Testis (tissue), 2 donors: ENCODE results near the gene SLC7A9.

Experiments used
- CTCF ChIP-seq, 3 experiments: fragments of 450-650 bp in 2 of 3; fragments of 200-600 bp in 1 of 3; sonication (generic) in 1 of 3; IDR thresholded peaks; one replicate each; pipeline ENCODE4 v1.5.1; 2016 to 2019; ENCODE audit warnings: antibody characterized with exemption in 3 of 3, mild to moderate bottlenecking in 2 of 3, moderate library complexity in 1 of 3
- POLR2A ChIP-seq: fragments of 450-650 bp; IDR thresholded peaks from one replicate; pipeline ENCODE4 v1.6.1; 2017; ENCODE audit warnings: antibody characterized with exemption, mild to moderate bottlenecking, moderate library complexity

GRCh38 chr19:32895384-32895783 lies 25.8 kb upstream of the SLC7A9 start:
- TF ChIP-seq CTCF (IDR thresholded peaks at IDR 0.05) (no peak), POLR2A (no peak)
